Measurements from ENCODE around the gene BLCAP.

BLCAP gene

DNA sequence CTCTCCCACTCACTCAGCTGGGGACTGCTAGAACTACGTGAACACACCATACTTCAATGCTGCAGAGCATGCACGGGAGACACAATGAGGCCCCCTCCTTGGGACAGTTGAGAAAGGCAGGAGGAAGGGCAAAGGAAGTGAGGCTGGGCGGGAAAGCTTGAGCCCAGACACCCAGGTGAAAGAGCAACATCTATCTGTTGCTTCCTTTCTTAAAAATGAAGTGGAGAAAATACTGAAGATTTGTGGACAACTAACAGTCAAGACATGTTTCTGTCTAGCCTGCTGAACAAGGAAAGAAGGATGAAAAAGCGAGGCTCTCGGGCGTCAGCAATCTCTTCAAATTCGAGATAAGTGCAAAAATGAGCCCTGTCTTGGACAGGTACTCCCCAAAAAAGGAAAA, 9.6 kb downstream of the BLCAP start:
- no peak overlapping the region for H3K4me3 ChIP-seq (ENCODE audit: low read length)
- DNase-seq (ENCODE audit: low read depth): no peak
- TF ChIP-seq, protein P1, sequence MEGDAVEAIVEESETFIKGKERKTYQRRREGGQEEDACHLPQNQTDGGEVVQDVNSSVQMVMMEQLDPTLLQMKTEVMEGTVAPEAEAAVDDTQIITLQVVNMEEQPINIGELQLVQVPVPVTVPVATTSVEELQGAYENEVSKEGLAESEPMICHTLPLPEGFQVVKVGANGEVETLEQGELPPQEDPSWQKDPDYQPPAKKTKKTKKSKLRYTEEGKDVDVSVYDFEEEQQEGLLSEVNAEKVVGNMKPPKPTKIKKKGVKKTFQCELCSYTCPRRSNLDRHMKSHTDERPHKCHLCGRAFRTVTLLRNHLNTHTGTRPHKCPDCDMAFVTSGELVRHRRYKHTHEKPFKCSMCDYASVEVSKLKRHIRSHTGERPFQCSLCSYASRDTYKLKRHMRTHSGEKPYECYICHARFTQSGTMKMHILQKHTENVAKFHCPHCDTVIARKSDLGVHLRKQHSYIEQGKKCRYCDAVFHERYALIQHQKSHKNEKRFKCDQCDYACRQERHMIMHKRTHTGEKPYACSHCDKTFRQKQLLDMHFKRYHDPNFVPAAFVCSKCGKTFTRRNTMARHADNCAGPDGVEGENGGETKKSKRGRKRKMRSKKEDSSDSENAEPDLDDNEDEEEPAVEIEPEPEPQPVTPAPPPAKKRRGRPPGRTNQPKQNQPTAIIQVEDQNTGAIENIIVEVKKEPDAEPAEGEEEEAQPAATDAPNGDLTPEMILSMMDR (conservative IDR thresholded peaks at IDR 0.05; ENCODE audit: low read length): no peak

DNA sequence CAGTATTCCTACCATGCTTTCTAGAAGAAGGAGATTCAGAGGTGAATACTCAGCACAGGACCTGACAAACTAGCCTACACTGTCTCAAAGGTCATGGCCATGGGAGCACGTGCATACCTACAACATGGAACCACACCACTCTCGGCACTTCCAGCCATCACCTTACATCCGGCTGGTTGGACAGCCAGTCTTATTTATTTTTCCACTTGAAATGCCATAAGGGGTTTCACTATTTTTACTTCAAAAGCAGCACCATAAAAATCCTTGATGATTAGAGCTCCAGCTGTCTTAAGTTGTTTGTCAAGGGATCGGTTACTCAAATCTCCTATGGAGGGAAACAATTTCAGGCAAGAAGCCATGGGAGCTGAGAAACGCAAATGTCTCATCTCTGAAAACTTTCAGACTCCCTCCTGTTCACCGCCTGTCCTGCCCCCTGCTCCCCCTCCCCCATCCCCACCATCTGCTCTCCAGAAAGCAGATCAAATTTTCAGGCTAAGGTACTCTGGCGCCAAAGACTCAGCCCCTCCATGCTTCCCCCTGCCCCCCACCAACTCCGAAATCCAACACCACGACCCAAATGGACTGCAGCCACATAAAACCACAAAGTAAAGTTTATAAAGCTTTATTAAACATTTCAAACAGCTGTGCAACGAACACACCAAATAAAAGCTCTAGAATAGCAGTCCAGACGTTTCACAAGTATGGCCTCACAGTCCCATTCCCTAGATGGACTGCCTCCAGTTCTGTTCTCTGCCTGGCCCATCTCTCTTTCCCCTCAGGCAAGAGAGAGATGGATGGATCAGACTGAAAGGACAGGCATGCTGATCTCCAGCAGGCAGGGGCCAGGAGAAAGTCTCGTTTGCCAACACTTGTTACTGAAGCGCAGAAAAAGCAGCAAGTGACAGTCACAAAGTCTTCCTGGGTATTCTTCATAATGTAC, 10.6 kb downstream of the BLCAP start:
- H3K4me3 ChIP-seq (ENCODE audit: low read length): no peak overlapping the region
- peak; percentile 82 for DNase-seq (ENCODE audit: low read depth)
- TF ChIP-seq, protein P1 (conservative IDR thresholded peaks at IDR 0.05; ENCODE audit: low read length): no peak

DNA sequence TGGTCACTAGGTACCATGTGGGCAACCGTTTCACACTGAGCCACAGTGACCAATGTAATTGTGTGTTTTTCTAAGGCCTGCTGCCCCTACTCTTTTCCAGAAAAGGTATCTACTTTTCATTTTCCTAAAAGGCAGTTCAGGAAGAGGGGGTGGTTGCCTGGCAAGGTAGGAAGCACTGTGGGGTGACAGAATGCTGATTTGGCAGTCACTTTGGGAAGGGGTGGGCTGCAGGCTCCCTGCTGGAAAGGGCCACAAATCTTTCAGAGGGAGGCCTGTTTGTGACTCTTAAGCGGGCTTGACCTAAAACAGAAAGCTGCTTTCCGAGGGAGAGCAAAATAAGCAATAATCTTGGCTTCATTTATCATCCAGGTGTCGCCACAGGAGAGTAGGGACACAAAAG, 11.8 kb downstream of the BLCAP start:
- DNase-seq (ENCODE audit: low read depth): no peak
- TF ChIP-seq, protein P1 (conservative IDR thresholded peaks at IDR 0.05; ENCODE audit: low read length): no peak
- H3K4me3 ChIP-seq (ENCODE audit: low read length): no peak overlapping the region

DNA sequence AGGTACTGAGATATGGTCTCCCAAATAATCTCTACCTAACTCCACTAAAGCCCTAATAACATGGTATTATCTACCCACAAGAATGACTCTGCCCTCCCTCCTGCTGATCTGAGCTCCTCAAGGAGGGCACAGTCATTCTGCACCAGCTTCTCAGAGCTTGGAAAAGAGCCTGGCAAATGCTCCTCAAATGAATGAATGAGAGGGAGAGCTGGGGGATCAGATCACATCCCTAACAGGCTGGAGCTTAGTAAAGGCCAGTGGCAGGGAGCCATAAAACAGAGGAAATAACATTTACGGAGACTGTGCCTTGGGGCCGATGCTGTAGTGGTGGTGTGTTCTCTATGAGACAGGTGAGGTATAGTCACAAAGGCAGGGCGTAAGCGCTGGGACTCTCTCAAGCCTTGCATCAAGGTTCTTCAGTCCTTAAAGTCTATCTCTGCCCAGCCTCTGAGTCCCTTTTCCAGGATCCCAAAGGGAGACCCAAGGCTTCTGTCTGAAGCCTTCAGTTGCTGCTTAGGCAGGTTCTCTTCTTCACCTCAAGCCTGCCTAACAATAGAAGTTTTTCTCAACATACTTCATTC, 13.8 kb downstream of the BLCAP start:
- TF ChIP-seq, protein P1 (conservative IDR thresholded peaks at IDR 0.05; ENCODE audit: low read length): no peak
- no peak overlapping the region for H3K4me3 ChIP-seq (ENCODE audit: low read length)
- DNase-seq (ENCODE audit: low read depth): no peak

DNA sequence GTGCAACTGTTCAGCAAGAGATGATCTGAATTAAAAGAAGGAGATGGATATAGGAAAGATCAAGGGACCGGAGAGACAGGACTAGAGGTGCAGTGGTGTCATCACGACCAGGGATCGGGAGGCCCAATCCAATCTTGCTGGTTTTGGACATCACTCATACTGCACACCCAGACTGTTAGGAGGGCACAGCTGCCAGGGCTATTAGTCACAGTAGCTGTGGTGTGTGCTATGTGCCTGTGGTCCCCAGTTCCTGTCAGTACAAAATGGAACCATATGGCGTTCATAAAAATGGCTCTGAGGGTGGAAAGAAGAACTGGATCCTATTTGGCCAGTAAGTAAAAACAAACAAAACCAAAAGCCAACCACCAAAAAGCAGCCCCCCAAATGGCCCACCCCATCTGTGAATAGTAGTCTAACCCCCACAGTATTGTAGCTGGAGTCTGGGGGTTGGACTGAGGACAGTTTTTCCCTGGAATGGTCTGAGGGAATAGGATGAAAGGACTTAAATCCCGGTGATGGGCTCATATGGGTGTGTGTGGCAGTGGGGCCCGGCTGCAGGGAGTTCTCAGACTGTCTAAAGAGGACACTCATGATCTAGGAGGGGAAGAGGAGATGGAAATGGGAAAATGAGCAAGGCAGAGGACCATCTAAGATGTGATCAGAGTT, 15.9 kb downstream of the BLCAP start:
- peak; percentile 93 for DNase-seq (ENCODE audit: low read depth)
- no peak overlapping the region for H3K4me3 ChIP-seq (ENCODE audit: low read length)
- TF ChIP-seq, protein P1 (conservative IDR thresholded peaks at IDR 0.05; ENCODE audit: low read length): no peak

DNA sequence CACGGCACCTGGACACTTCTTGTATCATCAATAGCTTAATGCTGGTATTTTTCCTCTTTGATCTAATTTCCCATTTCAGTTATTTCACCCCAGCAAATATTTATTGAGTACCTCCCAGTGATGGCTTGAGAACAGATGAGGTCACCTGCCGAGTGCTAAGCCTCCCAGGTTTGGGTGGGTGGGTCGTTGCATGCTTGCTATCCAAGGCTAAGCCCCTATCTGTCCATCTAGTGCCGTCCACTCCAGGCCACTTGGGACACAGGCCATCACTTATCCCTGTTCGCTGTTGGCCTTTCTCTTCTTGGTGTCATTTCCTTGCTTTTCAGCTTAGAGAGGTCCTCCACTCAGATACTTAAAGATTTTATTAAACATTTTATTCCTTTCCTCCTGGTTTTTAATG, 17.4 kb downstream of the BLCAP start:
- DNase-seq (ENCODE audit: low read depth): no peak
- TF ChIP-seq, protein P1 (conservative IDR thresholded peaks at IDR 0.05; ENCODE audit: low read length): no peak

More for the DNA sequence above, 17.4 kb downstream of the BLCAP start:
- H3K4me3 ChIP-seq (ENCODE audit: low read length): no peak overlapping the region

Measured in AG10803 (cell line).